Parietal lobe (tissue), 1 donor: Measurements from ENCODE around the gene SRL. TPM values are rescaled to one million over a fixed set of nuclear protein-coding genes. Genes with fewer than 3 reads are reported as not detected.

Experiments used
- total RNA-seq: library from RNA; depleted of rRNA; stranded (reverse); fragments of >200 nt; gene quantifications from one replicate; pipeline ENCODE4 v1.2.3, GENCODE V29; 2014

Gene SRL
- not detected for total RNA-seq

DNA sequence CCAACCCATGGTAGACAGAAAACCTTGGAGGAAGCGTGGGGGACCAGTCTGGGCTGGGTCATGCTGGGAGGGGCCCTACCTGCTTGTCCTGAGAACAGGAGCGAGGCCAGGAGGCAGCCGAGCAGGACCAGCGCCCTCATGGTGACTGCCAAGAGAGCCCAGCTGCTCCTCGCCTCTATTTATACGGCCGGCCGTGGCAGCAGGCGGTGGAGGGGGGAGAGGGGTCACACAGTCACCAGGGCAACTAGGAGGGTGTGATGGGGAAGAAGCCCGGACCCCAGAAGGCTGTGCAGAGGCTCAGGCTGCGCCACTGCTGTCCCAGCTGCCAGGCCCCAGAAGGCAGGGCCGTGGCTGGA is at the start of gene SRL:
SRL (minus strand) TSS at position 153 of the 356 bp plus-strand sequence; CDS start at position 140, 13 bp downstream.

Other genes with a start within 250 kb of the SRL start
- 13.5 TPM for gene ADCY9, start 125.6 kb downstream of the SRL start, total RNA-seq
- gene TFAP4, start 30.9 kb upstream of the SRL start, total RNA-seq, result 10.6 TPM
- 4.7 TPM for gene GLIS2, start 74.0 kb upstream of the SRL start, total RNA-seq
- gene PAM16, start 109.2 kb upstream of the SRL start, total RNA-seq, result 21.0 TPM
- gene VASN, start 129.8 kb upstream of the SRL start, total RNA-seq, result 1.9 TPM
- 54.8 TPM for gene CORO7, start 174.5 kb upstream of the SRL start, total RNA-seq
- gene DNAJA3, start 183.8 kb upstream of the SRL start, total RNA-seq, result 33.2 TPM
- gene NMRAL1, start 232.5 kb upstream of the SRL start, total RNA-seq, result 57.9 TPM
- 42.9 TPM for gene HMOX2, start 234.3 kb upstream of the SRL start, total RNA-seq